Common myeloid progenitor, CD34-positive (primary cell): ENCODE data around the gene AANAT.
A peak's percentile ranks its signal among the peaks of the same experiment; 100 is the strongest.

Experiments used
- CTCF ChIA-PET: fragments of 350-600 bp; sonication (Branson Sonifier 250); formaldehyde crosslinking; loops from one replicate; lab custom pipeline; 2021; ENCODE audit warnings: antibody characterized with exemption; lab: Charles Lee
- POLR2A ChIA-PET: fragments of 350-600 bp; sonication (Branson Sonifier 250); formaldehyde crosslinking; loops from one replicate; lab custom pipeline; 2021; ENCODE audit warnings: antibody characterized with exemption; lab: Charles Lee
- DNase-seq, 3 donors: peaks; one replicate each; pipeline versions ENCODE4 v3.0.0 to v3.0.0-alpha.2; 2013
- H3K27ac ChIP-seq, 2 experiments: 1 replicate in 1 of 2; 2 replicates in 1 of 2; pipeline ENCODE4 v1.7.0; 2013; ENCODE audit warnings: inconsistent platforms in 2 of 2, low read length in 2 of 2, mild to moderate bottlenecking in 2 of 2, low read depth in 1 of 2, moderate library complexity in 1 of 2; ENCODE audit not compliant: severe bottlenecking in 2 of 2, insufficient read depth in 1 of 2, poor library complexity in 1 of 2
- H3K27me3 ChIP-seq, 5 experiments: replicated peaks in 2 of 5; 1 replicate in 3 of 5; 2 replicates in 2 of 5; pipeline versions ENCODE4 v1.6.1 to v1.7.0; 2013; ENCODE audit warnings: low read length in 4 of 5, mild to moderate bottlenecking in 2 of 5, moderate library complexity in 2 of 5, inconsistent platforms in 1 of 5; ENCODE audit not compliant: insufficient read depth in 5 of 5, control insufficient read depth in 4 of 5
- H3K36me3 ChIP-seq, 4 experiments: 1 replicate in 2 of 4; 2 replicates in 2 of 4; pipeline versions ENCODE4 v1.6.1 to v1.7.0; 2013; ENCODE audit warnings: low read length in 3 of 4, control low read depth in 1 of 4, mild to moderate bottlenecking in 1 of 4; ENCODE audit not compliant: control insufficient read depth in 4 of 4, insufficient read depth in 4 of 4
- H3K4me1 ChIP-seq, 4 experiments: 1 replicate in 3 of 4; 2 replicates in 1 of 4; pipeline versions ENCODE4 v1.6.1 to v1.7.1; 2013; ENCODE audit warnings: low read length in 3 of 4, mild to moderate bottlenecking in 3 of 4, control low read depth in 1 of 4, inconsistent platforms in 1 of 4, moderate library complexity in 1 of 4; ENCODE audit not compliant: control insufficient read depth in 4 of 4, insufficient read depth in 4 of 4; ENCODE audit errors: control extremely low read depth in 1 of 4
- H3K4me3 ChIP-seq, 7 experiments: 1 replicate in 4 of 7; 2 replicates in 3 of 7; pipeline versions ENCODE4 v1.5.1 to v1.7.0; 2013; ENCODE audit warnings: mild to moderate bottlenecking in 7 of 7, low read length in 6 of 7, moderate library complexity in 6 of 7, inconsistent platforms in 2 of 7, low read depth in 2 of 7, control low read depth in 1 of 7; ENCODE audit not compliant: insufficient read depth in 4 of 7, control insufficient read depth in 1 of 7; ENCODE audit errors: extremely low read depth in 1 of 7
- H3K9me3 ChIP-seq, 5 experiments: 1 replicate in 4 of 5; 2 replicates in 1 of 5; pipeline versions ENCODE4 v1.6.1 to v1.7.1; 2013; ENCODE audit warnings: low read length in 4 of 5, mild to moderate bottlenecking in 2 of 5, inconsistent platforms in 1 of 5, low read depth in 1 of 5, moderate library complexity in 1 of 5; ENCODE audit not compliant: control insufficient read depth in 4 of 5, insufficient read depth in 2 of 5; ENCODE audit errors: control extremely low read depth in 1 of 5
- WGBS: methylation state at CpG from one replicate; pipeline ENCODE4 v1.1.5; 2013; ENCODE audit not compliant: insufficient coverage; 5-methylcytosine and 5-hydroxymethylcytosine counted together

Gene AANAT

GRCh38 chr17:76485569-76485968, 18.2 kb downstream of the AANAT start:
- no peak for DNase-seq
- WGBS, result 48% methylated on average over 10 of the region's 11 CpGs
- Histone ChIP-seq H3K4me1 (peaks cover 0 to 26% (median 16%) of the 10 kb centered on the region in 4 experiments), H3K9me3 (no peaks in the 10 kb centered on the region), H3K36me3 (no peaks in the 10 kb centered on the region), H3K27ac (no peak overlapping the region), H3K4me3 (no peak overlapping the region), H3K27me3 (no peaks in the 10 kb centered on the region)
- POLR2A ChIA-PET, result interaction anchor here (0.6 kb wide), 1 partner anchor 216 kb away, joined by 3 read pairs; no protein-coding TSS in a partner anchor
- CTCF ChIA-PET, result interaction anchor here (0.8 to 37.8 kb wide), 3 partner anchors 15 to 20 kb away, joined by 3 to 787 read pairs (median 3); partner anchors contain the start of genes AANAT, RHBDF2 and UBE2O

- Histone ChIP-seq H3K4me3 (no peak overlapping the region), H3K9me3 (no peaks in the 10 kb centered on the region), H3K27ac (no peak overlapping the region), H3K27me3 (no peaks in the 10 kb centered on the region), H3K4me1 (peaks cover 0 to 29% (median 20%) of the 10 kb centered on the region in 4 experiments), H3K36me3 (no peaks in the 10 kb centered on the region)
- 94% methylated on average over 22 of the region's 22 CpGs for WGBS
- POLR2A ChIA-PET, result interaction anchor here (0.6 kb wide), 1 partner anchor 1640 kb away, joined by 4 read pairs; no protein-coding TSS in a partner anchor
- CTCF ChIA-PET, result interaction anchor here (0.6 to 37.8 kb wide), 2 partner anchors 22 to 153 kb away, joined by 3 to 787 read pairs; partner anchors contain the start of genes AANAT and UBE2O
- DNase-seq, result no peak
Measured at GRCh38 chr17:76487451-76488192, 20.2 kb downstream of the AANAT start.

- no peak for DNase-seq
- Histone ChIP-seq H3K27ac (no peak overlapping the region), H3K4me1 (peaks cover 0 to 53% (median 39%) of the 10 kb centered on the region in 4 experiments), H3K4me3 (no peak overlapping the region), H3K36me3 (no peaks in the 10 kb centered on the region), H3K27me3 (no peaks in the 10 kb centered on the region), H3K9me3 (no peaks in the 10 kb centered on the region)
- WGBS, result 95% methylated on average over 10 of the region's 10 CpGs
- ChIA-PET CTCF (interaction anchor here (1.2 to 37.8 kb wide), 3 partner anchors 9 to 24 kb away, joined by 4 to 787 read pairs (median 9); partner anchors contain the start of genes AANAT and UBE2O), POLR2A (no interaction called here)
Measured at GRCh38 chr17:76490112-76490710, 22.8 kb downstream of the AANAT start.

GRCh38 chr17:76491271-76492122, 24.1 kb downstream of the AANAT start:
- peaks cover 0 to 47% (median 36%) of the 10 kb centered on the region in 4 experiments for H3K4me1 ChIP-seq
- peak in 2 of 3 donors; percentile 37 to 54 for DNase-seq
- no peaks in the 10 kb centered on the region for H3K27me3 ChIP-seq
- 78% methylated on average over 12 of the region's 17 CpGs for WGBS
- peak overlapping the region in 1 of 2 experiments; percentile 73 for H3K27ac ChIP-seq
- ChIA-PET POLR2A (interaction anchor here (1.0 to 1.1 kb wide), 2 partner anchors 9 to 17 kb away, joined by 3 to 5 read pairs; no protein-coding TSS in a partner anchor), CTCF (interaction anchor here (1.0 to 37.8 kb wide), 5 partner anchors 8 to 55 kb away, joined by 3 to 787 read pairs (median 5); partner anchors contain the start of genes AANAT and UBE2O)
- H3K36me3 ChIP-seq, result no peaks in the 10 kb centered on the region
- no peaks in the 10 kb centered on the region for H3K9me3 ChIP-seq
- H3K4me3 ChIP-seq, result no peak overlapping the region

GRCh38 chr17:76492123-76492988, 25.0 kb downstream of the AANAT start:
- ChIA-PET POLR2A (interaction anchor here (0.7 to 1.1 kb wide), 4 partner anchors 8 to 18 kb away, joined by 3 to 5 read pairs (median 4); no protein-coding TSS in a partner anchor), CTCF (interaction anchor here (1.1 to 37.8 kb wide), 8 partner anchors 8 to 84 kb away, joined by 3 to 787 read pairs (median 6); partner anchors contain the start of genes AANAT and UBE2O)
- H3K4me1 ChIP-seq, result peaks cover 0 to 52% (median 36%) of the 10 kb centered on the region in 4 experiments
- H3K27ac ChIP-seq, result peak overlapping the region in 1 of 2 experiments; percentile 73
- H3K36me3 ChIP-seq, result no peaks in the 10 kb centered on the region
- no peaks in the 10 kb centered on the region for H3K9me3 ChIP-seq
- H3K27me3 ChIP-seq, result no peaks in the 10 kb centered on the region
- 86% methylated on average over 4 of the region's 11 CpGs for WGBS
- peak overlapping the region in 5 of 7 experiments; percentile 24 to 63 (median 50) for H3K4me3 ChIP-seq
- DNase-seq, result peak in 2 of 3 donors; percentile 33 to 49
